ENCODE measurements around the gene MAP3K15. TPM values are rescaled to one million over a fixed set of nuclear protein-coding genes. Genes with fewer than 3 reads are reported as not detected.

The MAP3K15 gene
- total and polyA plus RNA-seq, 4 donors: 0.16 to 0.33 TPM; not detected in 2

- Histone ChIP-seq H3K4me3 (ENCODE audit: low read length in 2 of 2) (no peak overlapping the region), H3K27ac (ENCODE audit: low read depth in 1 of 2, low read length in 2 of 2) (no peak overlapping the region), H3K36me3 (ENCODE audit: control insufficient read depth in 1 of 2, insufficient read depth in 2 of 2, low read length in 1 of 2) (no peaks in the 10 kb centered on the region), H3K9me3 (ENCODE audit: control insufficient read depth, low read length) (no peaks in the 10 kb centered on the region), H3K27me3 (ENCODE audit: control insufficient read depth in 1 of 2, insufficient read depth in 2 of 2, low read length in 1 of 2) (no peaks in the 10 kb centered on the region), H3K4me1 (ENCODE audit: control insufficient read depth in 1 of 2, insufficient read depth in 2 of 2, low read length in 2 of 2) (no peaks in the 10 kb centered on the region)
- intact Hi-C loops (cut with DNase I): no loop called here
- DNase-seq: no peak
- no peak for ATAC-seq (ENCODE audit: low FRiP score)
- WGBS, 2 donors: 55 to 69% methylated on average over 3 of the region's 3 CpGs
Measured at GRCh38 chrX:19554786-19555185, 39.5 kb upstream of the MAP3K15 start.

DNA sequence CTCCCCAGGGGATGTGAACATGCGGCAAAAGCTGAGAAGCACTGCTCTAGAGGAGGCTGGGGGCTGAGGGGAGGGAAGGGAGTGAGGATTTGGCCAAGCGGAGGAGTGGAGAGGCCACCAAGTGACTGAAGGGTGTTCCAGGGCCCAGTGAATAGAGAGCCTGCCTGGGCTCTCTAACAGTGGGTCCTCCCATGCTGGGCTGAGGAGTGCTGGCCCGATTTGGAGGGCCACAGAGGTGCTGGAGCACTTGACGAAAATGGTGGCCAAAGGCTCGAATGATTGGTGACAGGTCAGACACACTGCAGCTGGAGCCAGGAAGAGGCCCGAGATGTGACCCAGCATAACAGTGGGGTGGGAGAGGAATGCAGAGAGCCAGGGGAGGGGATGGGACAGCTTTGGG, 37.5 kb upstream of the MAP3K15 start:
- WGBS, 2 donors: 83 to 92% methylated on average over 6 of the region's 6 CpGs
- intact Hi-C loops (cut with DNase I): no loop called here
- ATAC-seq (ENCODE audit: low FRiP score) (no peak), DNase-seq (no peak)
- H3K9me3 ChIP-seq (ENCODE audit: control insufficient read depth, low read length): no peaks in the 10 kb centered on the region
- no peaks in the 10 kb centered on the region for H3K27me3 ChIP-seq (ENCODE audit: control insufficient read depth in 1 of 2, insufficient read depth in 2 of 2, low read length in 1 of 2)
- no peaks in the 10 kb centered on the region for H3K36me3 ChIP-seq (ENCODE audit: control insufficient read depth in 1 of 2, insufficient read depth in 2 of 2, low read length in 1 of 2)
- no peak overlapping the region for H3K4me3 ChIP-seq (ENCODE audit: low read length in 2 of 2)
- no peak overlapping the region for H3K27ac ChIP-seq (ENCODE audit: low read depth in 1 of 2, low read length in 2 of 2)
- H3K4me1 ChIP-seq (ENCODE audit: control insufficient read depth in 1 of 2, insufficient read depth in 2 of 2, low read length in 2 of 2): no peaks in the 10 kb centered on the region

DNA sequence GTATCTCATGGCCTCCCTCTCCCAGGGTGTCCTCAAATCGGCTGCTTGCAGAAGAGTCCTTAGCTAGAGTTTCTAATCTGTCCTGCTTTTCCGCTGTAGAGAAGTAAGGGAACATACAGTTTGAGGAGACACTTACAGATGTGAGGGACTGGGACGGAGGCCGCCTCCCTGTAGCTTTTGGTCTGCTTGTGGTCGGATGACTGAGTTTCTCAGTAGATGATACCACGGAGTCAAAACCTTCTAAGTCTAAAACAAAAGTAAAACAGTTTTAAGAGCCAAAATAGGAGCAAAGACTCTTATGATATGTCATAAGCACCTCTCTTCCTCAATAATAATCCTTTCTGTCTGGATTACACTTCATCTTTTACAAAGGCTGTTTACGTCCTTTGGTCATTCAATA, 34.5 kb upstream of the MAP3K15 start:
- H3K27me3 ChIP-seq (ENCODE audit: control insufficient read depth in 1 of 2, insufficient read depth in 2 of 2, low read length in 1 of 2): no peaks in the 10 kb centered on the region
- no peak for ATAC-seq (ENCODE audit: low FRiP score)
- DNase-seq: no peak
- H3K4me1 ChIP-seq (ENCODE audit: control insufficient read depth in 1 of 2, insufficient read depth in 2 of 2, low read length in 2 of 2): no peaks in the 10 kb centered on the region
- H3K36me3 ChIP-seq (ENCODE audit: control insufficient read depth in 1 of 2, insufficient read depth in 2 of 2, low read length in 1 of 2): no peaks in the 10 kb centered on the region
- WGBS, 2 donors: 80 to 95% methylated on average over 7 of the region's 7 CpGs
- intact Hi-C loops (cut with DNase I): no loop called here
- H3K9me3 ChIP-seq (ENCODE audit: control insufficient read depth, low read length): no peaks in the 10 kb centered on the region
- H3K27ac ChIP-seq (ENCODE audit: low read depth in 1 of 2, low read length in 2 of 2): no peak overlapping the region
- H3K4me3 ChIP-seq (ENCODE audit: low read length in 2 of 2): no peak overlapping the region

DNA sequence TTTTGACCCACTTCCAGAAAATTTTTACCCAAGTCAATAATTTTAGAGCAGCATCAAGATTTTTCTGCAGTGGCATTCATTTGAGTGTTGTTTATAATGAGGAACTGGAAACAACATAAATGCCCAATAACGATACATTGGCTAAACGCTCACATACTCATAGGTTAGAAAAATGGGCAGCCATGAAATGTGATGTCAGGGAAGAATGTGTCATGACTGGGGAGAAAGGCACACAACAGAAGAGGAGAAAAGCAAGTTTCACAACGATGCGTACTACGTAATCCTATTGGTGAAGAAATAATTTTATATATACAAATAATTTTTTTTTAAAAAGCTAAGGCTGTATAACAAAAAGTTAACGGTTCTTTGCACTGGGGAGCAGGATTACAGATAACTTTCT, 33.6 kb upstream of the MAP3K15 start:
- no peaks in the 10 kb centered on the region for H3K4me1 ChIP-seq (ENCODE audit: control insufficient read depth in 1 of 2, insufficient read depth in 2 of 2, low read length in 2 of 2)
- H3K4me3 ChIP-seq (ENCODE audit: low read length in 2 of 2): no peak overlapping the region
- no peaks in the 10 kb centered on the region for H3K27me3 ChIP-seq (ENCODE audit: control insufficient read depth in 1 of 2, insufficient read depth in 2 of 2, low read length in 1 of 2)
- no peak overlapping the region for H3K27ac ChIP-seq (ENCODE audit: low read depth in 1 of 2, low read length in 2 of 2)
- WGBS, 2 donors: 90 to 96% methylated on average over 6 of the region's 6 CpGs
- H3K9me3 ChIP-seq (ENCODE audit: control insufficient read depth, low read length): no peaks in the 10 kb centered on the region
- no peaks in the 10 kb centered on the region for H3K36me3 ChIP-seq (ENCODE audit: control insufficient read depth in 1 of 2, insufficient read depth in 2 of 2, low read length in 1 of 2)
- ATAC-seq (ENCODE audit: low FRiP score) (no peak), DNase-seq (no peak)
- intact Hi-C loops (cut with DNase I): no loop called here

DNA sequence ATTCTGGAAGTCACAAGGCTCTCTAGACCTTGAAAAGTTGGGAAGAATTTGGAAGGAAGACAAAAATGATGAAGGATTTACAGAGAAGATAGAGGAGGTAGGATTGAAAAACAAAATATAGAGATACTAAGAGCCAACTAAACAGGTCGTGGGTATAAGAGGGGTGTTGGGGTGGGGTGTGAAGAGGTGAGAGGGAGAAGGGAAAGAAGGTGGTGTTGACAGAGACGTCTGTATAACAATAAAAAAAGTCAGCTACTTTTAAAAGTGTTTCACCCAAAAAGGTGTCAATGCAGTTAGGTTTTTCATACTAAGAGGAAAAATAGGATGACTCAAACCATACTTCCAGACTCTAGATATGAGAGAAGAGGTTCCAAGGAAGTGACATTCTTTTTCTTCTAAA, 33.0 kb upstream of the MAP3K15 start:
- Histone ChIP-seq H3K4me1 (ENCODE audit: control insufficient read depth in 1 of 2, insufficient read depth in 2 of 2, low read length in 2 of 2) (no peaks in the 10 kb centered on the region), H3K4me3 (ENCODE audit: low read length in 2 of 2) (no peak overlapping the region), H3K27ac (ENCODE audit: low read depth in 1 of 2, low read length in 2 of 2) (no peak overlapping the region), H3K36me3 (ENCODE audit: control insufficient read depth in 1 of 2, insufficient read depth in 2 of 2, low read length in 1 of 2) (no peaks in the 10 kb centered on the region), H3K9me3 (ENCODE audit: control insufficient read depth, low read length) (no peaks in the 10 kb centered on the region), H3K27me3 (ENCODE audit: control insufficient read depth in 1 of 2, insufficient read depth in 2 of 2, low read length in 1 of 2) (no peaks in the 10 kb centered on the region)
- intact Hi-C loops (cut with DNase I): no loop called here
- ATAC-seq (ENCODE audit: low FRiP score) (no peak), DNase-seq (no peak)
- 41 to 81% methylated on average over 2 of the region's 2 CpGs for WGBS, 2 donors

GRCh38 chrX:19545651-19546050, 30.3 kb upstream of the MAP3K15 start:
- intact Hi-C loops (cut with DNase I): no loop called here
- Histone ChIP-seq H3K9me3 (ENCODE audit: control insufficient read depth, low read length) (no peaks in the 10 kb centered on the region), H3K27ac (ENCODE audit: low read depth in 1 of 2, low read length in 2 of 2) (no peak overlapping the region), H3K36me3 (ENCODE audit: control insufficient read depth in 1 of 2, insufficient read depth in 2 of 2, low read length in 1 of 2) (no peaks in the 10 kb centered on the region), H3K4me3 (ENCODE audit: low read length in 2 of 2) (no peak overlapping the region), H3K27me3 (ENCODE audit: control insufficient read depth in 1 of 2, insufficient read depth in 2 of 2, low read length in 1 of 2) (no peaks in the 10 kb centered on the region), H3K4me1 (ENCODE audit: control insufficient read depth in 1 of 2, insufficient read depth in 2 of 2, low read length in 2 of 2) (no peaks in the 10 kb centered on the region)
- ATAC-seq (ENCODE audit: low FRiP score) (no peak), DNase-seq (no peak)
- 82 to 92% methylated on average over 9 of the region's 9 CpGs for WGBS, 2 donors

DNA sequence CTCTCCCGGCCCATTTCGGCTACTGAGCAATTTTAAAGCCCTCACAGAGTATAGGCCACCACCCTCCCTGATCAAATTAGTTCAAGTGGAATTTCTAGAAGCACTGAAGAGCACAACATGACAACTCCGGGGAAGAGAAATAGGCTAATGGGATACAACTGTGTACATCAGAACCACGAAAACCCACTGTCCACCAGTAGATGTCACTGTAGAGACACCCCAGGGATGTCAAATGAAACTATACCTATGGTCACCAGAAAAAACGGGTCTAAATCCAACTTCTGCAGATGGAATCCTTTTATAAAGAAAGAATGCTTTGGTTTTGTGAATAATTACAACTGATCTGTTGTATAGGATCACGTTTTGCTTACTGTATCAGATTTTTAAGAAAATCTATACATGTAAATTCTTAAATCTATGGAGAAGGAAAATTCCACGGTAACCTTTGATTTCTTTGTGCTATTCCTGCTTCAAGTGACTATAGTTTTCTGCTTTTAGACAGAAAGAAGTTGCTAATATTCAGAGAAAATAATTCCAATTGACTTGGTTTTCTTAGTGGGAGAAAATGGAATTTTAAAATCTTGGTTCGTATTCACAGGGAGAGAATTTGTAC, 29.5 kb upstream of the MAP3K15 start:
- no peaks in the 10 kb centered on the region for H3K36me3 ChIP-seq (ENCODE audit: control insufficient read depth in 1 of 2, insufficient read depth in 2 of 2, low read length in 1 of 2)
- ATAC-seq (ENCODE audit: low FRiP score) (no peak), DNase-seq (no peak)
- H3K9me3 ChIP-seq (ENCODE audit: control insufficient read depth, low read length): no peaks in the 10 kb centered on the region
- 33 to 40% methylated on average over 8 of the region's 8 CpGs for WGBS, 2 donors
- H3K4me3 ChIP-seq (ENCODE audit: low read length in 2 of 2): no peak overlapping the region
- intact Hi-C loops (cut with DNase I): loop anchor here in 1 of 2 donors (5.0 kb wide), 1 partner anchor 343 kb away; the partner anchor contains the start of gene SH3KBP1
- H3K27ac ChIP-seq (ENCODE audit: low read depth in 1 of 2, low read length in 2 of 2): no peak overlapping the region
- no peaks in the 10 kb centered on the region for H3K4me1 ChIP-seq (ENCODE audit: control insufficient read depth in 1 of 2, insufficient read depth in 2 of 2, low read length in 2 of 2)
- H3K27me3 ChIP-seq (ENCODE audit: control insufficient read depth in 1 of 2, insufficient read depth in 2 of 2, low read length in 1 of 2): no peaks in the 10 kb centered on the region

- Histone ChIP-seq H3K4me1 (ENCODE audit: control insufficient read depth in 1 of 2, insufficient read depth in 2 of 2, low read length in 2 of 2) (no peaks in the 10 kb centered on the region), H3K4me3 (ENCODE audit: low read length in 2 of 2) (no peak overlapping the region), H3K27ac (ENCODE audit: low read depth in 1 of 2, low read length in 2 of 2) (no peak overlapping the region), H3K9me3 (ENCODE audit: control insufficient read depth, low read length) (no peaks in the 10 kb centered on the region), H3K27me3 (ENCODE audit: control insufficient read depth in 1 of 2, insufficient read depth in 2 of 2, low read length in 1 of 2) (no peaks in the 10 kb centered on the region), H3K36me3 (ENCODE audit: control insufficient read depth in 1 of 2, insufficient read depth in 2 of 2, low read length in 1 of 2) (no peaks in the 10 kb centered on the region)
- intact Hi-C loops (cut with DNase I): loop anchor here in 1 of 2 donors (5.0 kb wide), 1 partner anchor 343 kb away; the partner anchor contains the start of gene SH3KBP1
- ATAC-seq (ENCODE audit: low FRiP score) (no peak), DNase-seq (no peak)
- 85 to 89% methylated on average over 11 to 12 of the region's 12 CpGs for WGBS, 2 donors
Measured at GRCh38 chrX:19543951-19544381, 28.7 kb upstream of the MAP3K15 start.

DNA sequence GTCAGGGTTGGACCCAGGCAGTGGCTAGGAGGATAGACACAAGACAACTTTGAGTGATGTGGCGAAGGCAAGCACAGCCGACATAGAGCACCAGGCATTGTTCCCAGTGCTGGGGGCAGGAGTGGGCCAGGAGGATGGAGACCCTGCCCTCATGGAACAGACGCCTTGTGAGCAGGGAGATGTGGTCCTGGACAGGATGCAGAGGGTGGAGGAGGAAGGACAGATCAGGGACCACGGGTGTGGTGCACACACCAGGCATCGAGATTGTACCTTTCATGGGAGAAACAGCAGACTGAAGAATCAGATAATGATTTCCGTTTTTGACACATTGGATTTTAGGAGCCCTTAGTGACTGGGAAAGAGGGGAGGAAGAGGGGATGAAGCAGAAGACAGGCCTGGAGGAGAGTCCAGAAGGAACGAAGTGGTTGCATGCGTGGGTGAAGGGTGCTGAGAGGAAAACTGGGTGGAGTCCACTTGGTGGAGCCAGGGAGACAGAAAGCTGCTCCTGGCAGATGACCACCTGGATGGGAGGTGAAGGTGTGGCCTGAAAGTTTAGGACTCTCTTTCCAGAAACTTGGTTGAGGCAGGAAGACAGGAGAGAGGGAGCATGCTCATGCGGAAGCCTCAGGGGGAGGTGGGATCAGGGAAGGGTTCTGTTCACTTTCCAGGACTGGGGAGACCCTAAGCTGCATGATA, 27.9 kb upstream of the MAP3K15 start:
- no peaks in the 10 kb centered on the region for H3K9me3 ChIP-seq (ENCODE audit: control insufficient read depth, low read length)
- DNase-seq: no peak
- no peak overlapping the region for H3K4me3 ChIP-seq (ENCODE audit: low read length in 2 of 2)
- 73 to 91% methylated on average over 9 of the region's 9 CpGs for WGBS, 2 donors
- no peaks in the 10 kb centered on the region for H3K36me3 ChIP-seq (ENCODE audit: control insufficient read depth in 1 of 2, insufficient read depth in 2 of 2, low read length in 1 of 2)
- no peaks in the 10 kb centered on the region for H3K27me3 ChIP-seq (ENCODE audit: control insufficient read depth in 1 of 2, insufficient read depth in 2 of 2, low read length in 1 of 2)
- intact Hi-C loops (cut with DNase I): loop anchor here in 1 of 2 donors (5.0 kb wide), 1 partner anchor 344 kb away; the partner anchor contains the start of gene SH3KBP1
- no peak for ATAC-seq (ENCODE audit: low FRiP score)
- H3K4me1 ChIP-seq (ENCODE audit: control insufficient read depth in 1 of 2, insufficient read depth in 2 of 2, low read length in 2 of 2): no peaks in the 10 kb centered on the region
- no peak overlapping the region for H3K27ac ChIP-seq (ENCODE audit: low read depth in 1 of 2, low read length in 2 of 2)
